Hepatocyte (in vitro differentiated cells): ENCODE data around the gene BRD4. TPM values are rescaled to one million over a fixed set of nuclear protein-coding genes. Genes with fewer than 3 reads are reported as not detected.

Experiments
- DNase-seq: peaks from one replicate; pipeline ENCODE4 v3.0.0-alpha.2; 2016; ENCODE audit warnings: low spot score
- H2AFZ ChIP-seq: fragments of 200-600 bp; sonication (generic); 2 replicates; pipeline ENCODE4 v1.6.0; 2016; ENCODE audit warnings: antibody characterized with exemption, mild to moderate bottlenecking
- H3K27ac ChIP-seq: fragments of 200-600 bp; sonication (generic); 2 replicates; pipeline ENCODE4 v1.5.1; 2016; ENCODE audit warnings: mild to moderate bottlenecking
- H3K27me3 ChIP-seq: fragments of 200-600 bp; sonication (generic); 2 replicates; pipeline ENCODE4 v1.6.1; 2016
- H3K36me3 ChIP-seq: fragments of 200-600 bp; sonication (generic); replicated peaks from 2 replicates; pipeline ENCODE4 v1.5.1; 2016; ENCODE audit warnings: low read depth; ENCODE audit not compliant: insufficient read depth
- H3K4me1 ChIP-seq: fragments of 200-600 bp; sonication (generic); 2 replicates; pipeline ENCODE4 v1.5.1; 2016; ENCODE audit warnings: mild to moderate bottlenecking, moderate library complexity; ENCODE audit not compliant: insufficient read depth
- H3K4me2 ChIP-seq: fragments of 200-600 bp; sonication (generic); 2 replicates; pipeline ENCODE4 v1.6.0; 2016
- H3K4me3 ChIP-seq: fragments of 200-600 bp; sonication (generic); 2 replicates; pipeline ENCODE4 v1.5.1; 2016; ENCODE audit warnings: mild to moderate bottlenecking
- H3K79me2 ChIP-seq: fragments of 200-600 bp; sonication (generic); 2 replicates; pipeline ENCODE4 v1.6.0; 2017; ENCODE audit warnings: mild to moderate bottlenecking
- H3K9me2 ChIP-seq: fragments of 200-600 bp; sonication (generic); replicated peaks from 2 replicates; pipeline ENCODE4 v1.6.0; 2017; ENCODE audit warnings: mild to moderate bottlenecking; ENCODE audit not compliant: insufficient read depth
- H3K9me3 ChIP-seq: fragments of 200-600 bp; sonication (generic); 2 replicates; pipeline ENCODE4 v1.5.1; 2016; ENCODE audit warnings: low read depth, mild to moderate bottlenecking
- H4K20me1 ChIP-seq: fragments of 200-600 bp; sonication (generic); 2 replicates; pipeline ENCODE4 v1.6.0; 2016; ENCODE audit warnings: mild to moderate bottlenecking; ENCODE audit not compliant: insufficient read depth, poor library complexity, severe bottlenecking
- EZH2 ChIP-seq: fragments of 200-600 bp; sonication (generic); IDR thresholded peaks from 2 replicates; pipeline ENCODE4 v1.6.1; 2016; ENCODE audit warnings: antibody characterized with exemption, mild to moderate bottlenecking, borderline replicate concordance
- EZH2phosphoT487 ChIP-seq: fragments of 200-600 bp; sonication (generic); IDR thresholded peaks from one replicate; pipeline ENCODE4 v1.6.1; 2018; ENCODE audit warnings: antibody characterized with exemption, mild to moderate bottlenecking, low read depth, moderate library complexity; ENCODE audit not compliant: unreplicated experiment, severe bottlenecking
- whole genome bisulfite sequencing: methylation state at CpG from one replicate; pipeline ENCODE4 v1.1.6; 2016; ENCODE audit warnings: low lambda C conversion rate; ENCODE audit errors: missing lambda C conversion rate; 5-methylcytosine and 5-hydroxymethylcytosine counted together
- polyA plus RNA-seq: library from polyadenylated mRNA; unstranded; fragments of >200 nt; fragmentation: Nextera tagmentation; extraction: Ambion mirVana; gene quantifications from 2 replicates; pipeline ENCODE4 v1.2.1, GENCODE V29; 2016
- total RNA-seq: library from RNA; depleted of rRNA; stranded (reverse); fragments of >200 nt; gene quantifications from 2 replicates; pipeline ENCODE4 v1.2.3, GENCODE V29; 2014
- TF ChIP-seq, protein P1 (sequence below): fragments of 200-600 bp; sonication (generic); IDR thresholded peaks from 2 replicates; pipeline ENCODE4 v1.5.1; 2016; ENCODE audit warnings: antibody characterized with exemption, mild to moderate bottlenecking; ENCODE audit not compliant: poor library complexity

BRD4 gene
- total and polyA plus RNA-seq, 2 experiments from 2014 or later: 18.0 to 88.4 TPM

DNA sequence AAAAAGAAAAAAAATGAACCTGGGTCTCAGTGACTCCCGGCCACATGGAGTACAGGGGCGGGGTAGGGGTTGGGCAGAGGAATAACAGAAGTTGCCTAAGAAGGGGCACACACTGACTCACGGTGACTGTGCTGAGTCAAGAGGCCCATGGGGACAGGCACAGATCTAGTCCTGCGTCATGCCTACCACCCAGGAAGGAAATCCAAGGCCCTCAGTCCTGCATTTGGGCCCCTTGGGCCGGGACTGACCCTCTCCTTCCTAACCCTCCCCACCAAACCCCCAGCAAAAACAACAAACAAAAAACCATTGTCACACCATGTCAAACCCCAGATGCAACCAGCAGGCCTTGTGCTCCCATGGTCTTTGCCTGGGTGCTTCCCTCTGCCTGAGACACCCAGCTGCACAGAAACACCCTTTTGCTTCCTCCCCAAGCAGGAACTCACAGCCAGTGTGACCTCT is 122.0 kb downstream of the BRD4 start:
- Histone ChIP-seq H3K36me3 (no peaks in the 10 kb centered on the region), H4K20me1 (no peaks in the 10 kb centered on the region), H3K79me2 (no peaks in the 10 kb centered on the region), H3K9me2 (no peaks in the 10 kb centered on the region), H3K27ac (no peak overlapping the region), H3K4me2 (no peak overlapping the region), H3K9me3 (no peaks in the 10 kb centered on the region), H2AFZ (no peak overlapping the region), H3K4me1 (no peaks in the 10 kb centered on the region), H3K4me3 (no peak overlapping the region), H3K27me3 (no peaks in the 10 kb centered on the region)
- TF ChIP-seq EZH2phosphoT487: no peak
- TF ChIP-seq EZH2: no peak
- TF ChIP-seq, protein P1, sequence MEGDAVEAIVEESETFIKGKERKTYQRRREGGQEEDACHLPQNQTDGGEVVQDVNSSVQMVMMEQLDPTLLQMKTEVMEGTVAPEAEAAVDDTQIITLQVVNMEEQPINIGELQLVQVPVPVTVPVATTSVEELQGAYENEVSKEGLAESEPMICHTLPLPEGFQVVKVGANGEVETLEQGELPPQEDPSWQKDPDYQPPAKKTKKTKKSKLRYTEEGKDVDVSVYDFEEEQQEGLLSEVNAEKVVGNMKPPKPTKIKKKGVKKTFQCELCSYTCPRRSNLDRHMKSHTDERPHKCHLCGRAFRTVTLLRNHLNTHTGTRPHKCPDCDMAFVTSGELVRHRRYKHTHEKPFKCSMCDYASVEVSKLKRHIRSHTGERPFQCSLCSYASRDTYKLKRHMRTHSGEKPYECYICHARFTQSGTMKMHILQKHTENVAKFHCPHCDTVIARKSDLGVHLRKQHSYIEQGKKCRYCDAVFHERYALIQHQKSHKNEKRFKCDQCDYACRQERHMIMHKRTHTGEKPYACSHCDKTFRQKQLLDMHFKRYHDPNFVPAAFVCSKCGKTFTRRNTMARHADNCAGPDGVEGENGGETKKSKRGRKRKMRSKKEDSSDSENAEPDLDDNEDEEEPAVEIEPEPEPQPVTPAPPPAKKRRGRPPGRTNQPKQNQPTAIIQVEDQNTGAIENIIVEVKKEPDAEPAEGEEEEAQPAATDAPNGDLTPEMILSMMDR: no peak
- peak; percentile 40 for DNase-seq
- WGBS: 73% methylated on average over 5 of the region's 5 CpGs

- H3K4me1 ChIP-seq: peaks cover 2% of the 10 kb centered on the region
- TF ChIP-seq EZH2phosphoT487 (no peak), EZH2 (no peak)
- TF ChIP-seq, protein P1: no peak
- peak overlapping the region; percentile 97 for H3K4me2 ChIP-seq
- H3K9me2 ChIP-seq: no peaks in the 10 kb centered on the region
- H2AFZ ChIP-seq: peak overlapping the region; percentile 35
- H3K36me3 ChIP-seq: no peaks in the 10 kb centered on the region
- no peaks in the 10 kb centered on the region for H3K9me3 ChIP-seq
- H3K27me3 ChIP-seq: no peaks in the 10 kb centered on the region
- no peak for DNase-seq
- peaks cover 8% of the 10 kb centered on the region for H4K20me1 ChIP-seq
- WGBS: 90% methylated on average over 18 of the region's 18 CpGs
- peak overlapping the region; percentile 49 for H3K4me3 ChIP-seq
- peaks cover 17% of the 10 kb centered on the region for H3K79me2 ChIP-seq
- H3K27ac ChIP-seq: no peak overlapping the region
Measured at GRCh38 chr19:15201374-15202023, 130.8 kb downstream of the BRD4 start.

- Histone ChIP-seq H3K36me3 (no peaks in the 10 kb centered on the region), H3K4me1 (peaks cover 6% of the 10 kb centered on the region), H3K4me3 (peak within 1 kb of the TSS; percentile 93), H3K27ac (peak within 1 kb of the TSS; percentile 91), H3K27me3 (no peaks in the 10 kb centered on the region), H3K4me2 (peak within 1 kb of the TSS; percentile 97), H2AFZ (peak within 1 kb of the TSS; percentile 83), H3K9me3 (no peaks in the 10 kb centered on the region), H4K20me1 (peaks cover 10% of the 10 kb centered on the region), H3K9me2 (no peaks in the 10 kb centered on the region), H3K79me2 (peaks cover 20% of the 10 kb centered on the region)
- TF ChIP-seq EZH2: no peak
- no peak for TF ChIP-seq EZH2phosphoT487
- TF ChIP-seq, protein P1: no peak
- peak; percentile 74 for DNase-seq
- WGBS: 4% methylated on average over 27 of the region's 74 CpGs
Measured at GRCh38 chr19:15200553-15201364, 131.6 kb downstream of the BRD4 start, which contains the start of gene NOTCH3. Gene NOTCH3, minus strand, starts transcription at chr19:15200995. Its CDS starts 90 bp downstream, at chr19:15200905.
